Mucosa of descending colon (tissue), 3 donors: ENCODE measurements around the gene ISCU. TPM values are rescaled to one million over a fixed set of nuclear protein-coding genes. Genes with fewer than 3 reads are reported as not detected.

Experiments used
- ATAC-seq: fragments of 200-7000 bp; cut with Tn5 transposase; one replicate; pipeline ENCODE4 v1.9.1; 2020; ENCODE audit warnings: mild to moderate bottlenecking, moderate library complexity
- DNase-seq, 3 donors: peaks; one replicate each; pipeline ENCODE4 v3.0.0-alpha.2; 2020
- H3K36me3 ChIP-seq: fragments of 200-600 bp; one replicate; pipeline ENCODE4 v1.8.0; 2021; ENCODE audit warnings: low read depth, mild to moderate bottlenecking
- H3K4me1 ChIP-seq: fragments of 200-600 bp; one replicate; pipeline ENCODE4 v1.8.0; 2021; ENCODE audit warnings: low read depth, mild to moderate bottlenecking
- H3K4me3 ChIP-seq: fragments of 200-600 bp; one replicate; pipeline ENCODE4 v1.8.0; 2021; ENCODE audit warnings: mild to moderate bottlenecking
- H3K9me3 ChIP-seq: fragments of 200-600 bp; one replicate; pipeline ENCODE4 v1.8.0; 2021; ENCODE audit warnings: mild to moderate bottlenecking
- CTCF ChIP-seq: fragments of 200-600 bp; IDR thresholded peaks from one replicate; pipeline ENCODE4 v1.8.0; 2022; ENCODE audit warnings: antibody characterized with exemption, mild to moderate bottlenecking
- intact Hi-C, 2 donors: fragments of 100-400 bp; cut with DNase I in 1 of 2; cut with micrococcal nuclease in 1 of 2; formaldehyde crosslinking; loops; one replicate each; pipeline versions ENCODE4 v1.11.0 to v1.11.1; 2022; cut with DNase I, micrococcal nuclease
- total RNA-seq, 3 donors: library from RNA; stranded (reverse); fragmentation: NEBNext Ultra II Directional in 2 of 3; extraction: Animal tissue kit (Norgen Biotek cat#: 25700) in 2 of 3; gene quantifications; one replicate each; pipeline versions ENCODE4 v1.2.1 to v1.2.4, GENCODE V29; 2021 to 2023
- donor health status: DM: no; HTN: no; CAD: no; lungs with moderate emphysema.
- donor health status: DM: no; HTN: no; CAD: no.
- donor health status: DM: no; HTN: yes; CAD: no.

Gene ISCU
- total RNA-seq, 3 donors from 2014 or later: 94.7 to 155 (median 107) TPM

GRCh38 chr12:108582509-108582908 lies 20.1 kb downstream of the ISCU start:
- Histone ChIP-seq H3K4me3 (no peak overlapping the region), H3K9me3 (no peaks in the 10 kb centered on the region), H3K36me3 (no peaks in the 10 kb centered on the region), H3K4me1 (no peaks in the 10 kb centered on the region)
- ATAC-seq (no peak), DNase-seq (no peak)
- intact Hi-C loops: no loop called here
- TF ChIP-seq CTCF: no peak

- H3K4me3 ChIP-seq: no peak overlapping the region
- intact Hi-C loops: no loop called here
- H3K9me3 ChIP-seq: no peaks in the 10 kb centered on the region
- ATAC-seq: no peak
- H3K36me3 ChIP-seq: no peaks in the 10 kb centered on the region
- DNase-seq: no peak
- no peak for TF ChIP-seq CTCF
- H3K4me1 ChIP-seq: no peaks in the 10 kb centered on the region
Measured at GRCh38 chr12:108582978-108583770, 20.8 kb downstream of the ISCU start.

GRCh38 chr12:108583991-108584390 lies 21.6 kb downstream of the ISCU start:
- intact Hi-C loops: no loop called here
- ATAC-seq: no peak
- no peak overlapping the region for H3K4me3 ChIP-seq
- no peaks in the 10 kb centered on the region for H3K9me3 ChIP-seq
- no peak for DNase-seq
- TF ChIP-seq CTCF: no peak
- H3K36me3 ChIP-seq: no peaks in the 10 kb centered on the region
- H3K4me1 ChIP-seq: no peaks in the 10 kb centered on the region

GRCh38 chr12:108584456-108585065 lies 22.2 kb downstream of the ISCU start:
- no peaks in the 10 kb centered on the region for H3K9me3 ChIP-seq
- no peaks in the 10 kb centered on the region for H3K36me3 ChIP-seq
- no peaks in the 10 kb centered on the region for H3K4me1 ChIP-seq
- DNase-seq (no peak), ATAC-seq (no peak)
- intact Hi-C loops: no loop called here
- TF ChIP-seq CTCF: no peak
- no peak overlapping the region for H3K4me3 ChIP-seq

- DNase-seq (no peak), ATAC-seq (no peak)
- no peaks in the 10 kb centered on the region for H3K4me1 ChIP-seq
- intact Hi-C loops: no loop called here
- H3K9me3 ChIP-seq: no peaks in the 10 kb centered on the region
- H3K4me3 ChIP-seq: no peak overlapping the region
- no peaks in the 10 kb centered on the region for H3K36me3 ChIP-seq
- no peak for TF ChIP-seq CTCF
Measured at GRCh38 chr12:108585864-108586263, 23.5 kb downstream of the ISCU start.
